ENCODE results near the gene IRF5. TPM values are rescaled to one million over a fixed set of nuclear protein-coding genes. Genes with fewer than 3 reads are reported as not detected.

Gene IRF5
- total RNA-seq, 1 experiment from 2014 or later: 8.8 TPM

DNA sequence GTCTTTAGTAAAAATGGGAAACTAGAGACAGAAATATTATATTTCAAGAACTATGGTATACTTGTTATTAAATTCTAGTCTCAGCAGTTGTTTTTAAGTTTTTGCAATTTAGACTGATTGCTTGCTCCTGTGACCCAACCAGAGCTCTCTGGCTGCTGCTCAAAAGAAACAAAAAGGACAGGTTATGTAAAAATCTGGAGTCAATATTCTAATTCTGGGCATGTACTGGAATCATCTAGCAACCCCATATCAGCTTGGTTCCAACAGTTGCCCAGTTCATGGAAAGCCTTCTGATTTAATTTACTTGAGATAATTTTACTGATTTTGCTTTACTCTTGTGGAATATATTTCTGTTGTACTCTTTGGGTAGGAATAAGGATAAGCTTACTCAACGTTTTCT is 37.5 kb upstream of the IRF5 start:
- DNase-seq (ENCODE audit: low read depth, low spot score) (no peak), ATAC-seq (no peak)
- Histone ChIP-seq H3K9me3 (ENCODE audit: control insufficient read depth, insufficient read depth, low read depth, low read length) (peaks cover 5% of the 10 kb centered on the region; the same call in 1 of the 2 replicates), H3K4me3 (ENCODE audit: low read depth in 2 of 2, low read length in 2 of 2) (no peak overlapping the region), H3K4me1 (ENCODE audit: control insufficient read depth, insufficient read depth, low read length) (peaks cover 5% of the 10 kb centered on the region; the same call in 1 of the 2 replicates), H3K36me3 (ENCODE audit: control insufficient read depth, insufficient read depth, low read length) (no peaks in the 10 kb centered on the region), H3K27ac (ENCODE audit: low read length) (no peak overlapping the region), H3K27me3 (ENCODE audit: control insufficient read depth, insufficient read depth, low read length) (0 out of 2 replicates have a peak, but pooled peaks cover 2% of the 10 kb centered on the region)
- in situ Hi-C loops (cut with HindIII; ENCODE audit: low pct_unique_long_range_greater_than_20kb, low sequenced_read_pairs): no loop called here
- TF ChIP-seq POLR2AphosphoS5 (IDR thresholded peaks at IDR 0.05; ENCODE audit: low read depth, low read length) (no peak), REST (IDR thresholded peaks at IDR 0.05; ENCODE audit: insufficient read depth in 1 of 2, low read depth in 2 of 2, low read length in 1 of 2) (no peak), TCF7L2 (IDR thresholded peaks at IDR 0.05; ENCODE audit: low read depth, low read length) (no peak), CTCF (IDR thresholded peaks at IDR 0.05) (no peak), SIN3A (IDR thresholded peaks at IDR 0.05; ENCODE audit: borderline replicate concordance, insufficient read depth, low read depth, low read length) (no peak)
- intact Hi-C loops (cut with micrococcal nuclease; ENCODE audit: unreplicated experiment): no loop called here
- BruUV-seq (replicated peaks): no TSS peak
- CTCF ChIA-PET: no interaction called here
- POLR2A ChIA-PET: no interaction called here

- ChIA-PET POLR2A (no interaction called here), CTCF (interaction anchor here (0.5 to 1.0 kb wide), 4 partner anchors 10 to 784 kb away, joined by 3 to 5 read pairs (median 4); no protein-coding TSS in a partner anchor)
- TF ChIP-seq POLR2AphosphoS5 (IDR thresholded peaks at IDR 0.05; ENCODE audit: low read depth, low read length): no peak
- no peak for TF ChIP-seq REST (IDR thresholded peaks at IDR 0.05; ENCODE audit: insufficient read depth in 1 of 2, low read depth in 2 of 2, low read length in 1 of 2)
- TF ChIP-seq CTCF (IDR thresholded peaks at IDR 0.05): no peak
- TF ChIP-seq SIN3A (IDR thresholded peaks at IDR 0.05; ENCODE audit: borderline replicate concordance, insufficient read depth, low read depth, low read length): no peak
- TF ChIP-seq TCF7L2 (IDR thresholded peaks at IDR 0.05; ENCODE audit: low read depth, low read length): no peak
- no peak overlapping the region; a peak in 1 of 4 replicates for H3K4me3 ChIP-seq (ENCODE audit: low read depth in 2 of 2, low read length in 2 of 2)
- DNase-seq (ENCODE audit: low read depth, low spot score): peak; percentile 52
- H3K36me3 ChIP-seq (ENCODE audit: control insufficient read depth, insufficient read depth, low read length): no peaks in the 10 kb centered on the region
- no peak for ATAC-seq
- no TSS peak for BruUV-seq (replicated peaks)
- intact Hi-C loops (cut with micrococcal nuclease; ENCODE audit: unreplicated experiment): no loop called here
- 0 out of 2 replicates have a peak, but pooled peaks cover 2% of the 10 kb centered on the region for H3K27me3 ChIP-seq (ENCODE audit: control insufficient read depth, insufficient read depth, low read length)
- peaks cover 5% of the 10 kb centered on the region; the same call in 1 of the 2 replicates for H3K4me1 ChIP-seq (ENCODE audit: control insufficient read depth, insufficient read depth, low read length)
- in situ Hi-C loops (cut with HindIII; ENCODE audit: low pct_unique_long_range_greater_than_20kb, low sequenced_read_pairs): no loop called here
- H3K9me3 ChIP-seq (ENCODE audit: control insufficient read depth, insufficient read depth, low read depth, low read length): peaks cover 5% of the 10 kb centered on the region; the same call in 1 of the 2 replicates
- no peak overlapping the region for H3K27ac ChIP-seq (ENCODE audit: low read length)
Measured at GRCh38 chr7:128902761-128903585, 34.8 kb upstream of the IRF5 start.
